ENCODE measurements around the gene CNPY3. TPM values are rescaled to one million over a fixed set of nuclear protein-coding genes. Genes with fewer than 3 reads are reported as not detected.

Gene CNPY3
- total RNA-seq, 1 donor from 2014 or later, result 63.7 TPM

DNA sequence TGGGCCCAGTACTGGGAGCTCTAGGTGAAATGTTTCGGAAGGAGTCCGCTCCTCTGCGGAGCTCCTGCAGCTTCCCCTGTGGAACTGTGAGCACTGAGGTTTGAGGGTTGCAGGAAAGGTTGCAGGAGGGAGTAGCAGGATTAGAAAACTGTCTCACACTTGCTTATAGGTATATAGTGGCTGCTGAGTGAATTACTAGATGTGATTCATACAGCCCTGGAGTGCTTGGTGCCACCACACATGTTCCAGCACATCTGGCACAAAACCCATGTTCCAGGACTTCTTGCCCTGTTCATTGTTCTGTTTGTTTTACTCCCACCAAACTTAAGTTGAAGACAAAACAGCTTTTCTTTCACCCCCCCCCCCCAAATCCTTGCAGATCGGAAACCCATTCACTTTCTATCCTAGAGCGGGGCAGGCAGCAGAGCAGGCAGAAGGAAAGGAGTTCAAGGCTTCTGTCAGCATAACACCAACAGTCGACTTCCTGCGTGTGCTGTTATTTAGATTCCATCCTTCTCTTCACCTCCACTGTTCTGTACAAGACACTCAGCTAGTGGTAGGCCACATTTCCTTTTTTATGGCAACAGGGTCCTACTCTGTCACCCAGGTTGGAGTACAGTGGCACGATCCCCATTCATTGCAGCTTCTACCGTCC, 50.4 kb downstream of the CNPY3 start:
- intact Hi-C loops (cut with DNase I), result no loop called here
- DNase-seq, result no peak

GRCh38 chr6:42981836-42982235, 52.6 kb downstream of the CNPY3 start:
- TF ChIP-seq, protein P1, sequence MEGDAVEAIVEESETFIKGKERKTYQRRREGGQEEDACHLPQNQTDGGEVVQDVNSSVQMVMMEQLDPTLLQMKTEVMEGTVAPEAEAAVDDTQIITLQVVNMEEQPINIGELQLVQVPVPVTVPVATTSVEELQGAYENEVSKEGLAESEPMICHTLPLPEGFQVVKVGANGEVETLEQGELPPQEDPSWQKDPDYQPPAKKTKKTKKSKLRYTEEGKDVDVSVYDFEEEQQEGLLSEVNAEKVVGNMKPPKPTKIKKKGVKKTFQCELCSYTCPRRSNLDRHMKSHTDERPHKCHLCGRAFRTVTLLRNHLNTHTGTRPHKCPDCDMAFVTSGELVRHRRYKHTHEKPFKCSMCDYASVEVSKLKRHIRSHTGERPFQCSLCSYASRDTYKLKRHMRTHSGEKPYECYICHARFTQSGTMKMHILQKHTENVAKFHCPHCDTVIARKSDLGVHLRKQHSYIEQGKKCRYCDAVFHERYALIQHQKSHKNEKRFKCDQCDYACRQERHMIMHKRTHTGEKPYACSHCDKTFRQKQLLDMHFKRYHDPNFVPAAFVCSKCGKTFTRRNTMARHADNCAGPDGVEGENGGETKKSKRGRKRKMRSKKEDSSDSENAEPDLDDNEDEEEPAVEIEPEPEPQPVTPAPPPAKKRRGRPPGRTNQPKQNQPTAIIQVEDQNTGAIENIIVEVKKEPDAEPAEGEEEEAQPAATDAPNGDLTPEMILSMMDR (IDR thresholded peaks at IDR 0.05), result no peak
- DNase-seq (no peak), ATAC-seq (no peak)
- Histone ChIP-seq H3K4me3 (no peak overlapping the region), H3K27me3 (no peaks in the 10 kb centered on the region), H3K36me3 (no peaks in the 10 kb centered on the region), H3K4me1 (peaks cover 41% of the 10 kb centered on the region), H3K27ac (no peak overlapping the region), H3K9me3 (no peaks in the 10 kb centered on the region)
- intact Hi-C loops (cut with DNase I), result no loop called here

More for the DNA sequence above, 50.4 kb downstream of the CNPY3 start:
- Histone ChIP-seq H3K4me1 (peaks cover 24% of the 10 kb centered on the region), H3K9me3 (no peaks in the 10 kb centered on the region), H3K27me3 (no peaks in the 10 kb centered on the region), H3K36me3 (no peaks in the 10 kb centered on the region), H3K27ac (peak overlapping the region; percentile 92), H3K4me3 (peak overlapping the region; percentile 95)
- TF ChIP-seq, protein P1 (IDR thresholded peaks at IDR 0.05), result no peak
- ATAC-seq, result no peak

DNA sequence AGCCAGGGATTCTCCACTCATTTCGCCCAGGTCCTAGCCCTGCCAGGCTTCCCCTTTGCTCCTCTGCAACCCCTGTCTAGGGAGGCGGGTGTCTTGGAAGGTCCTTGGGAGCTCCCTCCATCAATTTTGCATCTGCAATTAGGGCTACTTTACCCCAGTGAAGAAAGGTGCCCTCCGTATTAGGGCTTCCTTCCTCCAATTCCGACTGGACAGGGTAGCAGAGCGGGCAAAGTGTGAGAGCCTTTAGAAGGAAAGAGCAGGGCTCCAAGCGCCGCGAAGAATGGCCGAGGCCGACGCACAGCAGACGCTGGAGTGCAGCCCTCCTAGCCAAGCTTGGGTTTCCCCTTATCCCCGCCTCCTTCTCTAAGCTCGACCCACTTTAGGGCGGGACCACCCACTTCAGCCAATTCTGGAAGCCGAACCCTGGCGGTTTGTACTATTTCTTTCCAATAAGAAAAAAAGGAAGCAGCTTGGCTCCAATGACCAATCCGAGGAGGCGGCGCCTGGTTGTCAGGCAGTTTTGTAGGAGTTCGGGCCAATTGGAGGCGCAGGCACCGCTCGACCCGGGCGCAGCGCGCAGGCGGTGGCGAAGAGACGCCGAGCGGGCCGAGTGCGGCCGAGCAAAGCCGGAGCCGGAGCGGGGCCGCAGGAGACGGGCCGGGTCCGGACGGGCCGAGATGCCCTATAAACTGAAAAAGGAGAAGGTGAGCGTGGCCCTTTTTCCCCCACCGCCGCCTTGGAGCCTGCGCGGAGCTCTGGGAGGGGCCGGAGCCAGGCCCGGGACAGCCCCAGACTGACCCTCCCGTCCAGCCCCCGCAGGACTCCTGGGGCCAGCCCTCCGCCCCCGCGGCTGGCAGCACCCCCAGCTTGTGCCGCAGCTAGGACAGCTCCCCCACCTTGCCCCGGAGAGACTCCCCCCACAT, 55.0 kb downstream of the CNPY3 start, which contains the start of gene PPP2R5D:
Gene PPP2R5D, plus strand, starts transcription at position 570 of the 923 bp plus-strand sequence. Its CDS starts 108 bp downstream, at position 678.
- Histone ChIP-seq H3K36me3 (peaks cover 3% of the 10 kb centered on the region), H3K4me3 (peak within 1 kb of the TSS; percentile 93), H3K4me1 (peaks cover 47% of the 10 kb centered on the region), H3K27ac (peak within 1 kb of the TSS; percentile 89), H3K9me3 (no peaks in the 10 kb centered on the region), H3K27me3 (no peaks in the 10 kb centered on the region)
- intact Hi-C loops (cut with DNase I), result no loop called here
- peak; percentile 98 for DNase-seq
- peak; percentile 97 for ATAC-seq
- TF ChIP-seq, protein P1 (IDR thresholded peaks at IDR 0.05), result no peak

DNA sequence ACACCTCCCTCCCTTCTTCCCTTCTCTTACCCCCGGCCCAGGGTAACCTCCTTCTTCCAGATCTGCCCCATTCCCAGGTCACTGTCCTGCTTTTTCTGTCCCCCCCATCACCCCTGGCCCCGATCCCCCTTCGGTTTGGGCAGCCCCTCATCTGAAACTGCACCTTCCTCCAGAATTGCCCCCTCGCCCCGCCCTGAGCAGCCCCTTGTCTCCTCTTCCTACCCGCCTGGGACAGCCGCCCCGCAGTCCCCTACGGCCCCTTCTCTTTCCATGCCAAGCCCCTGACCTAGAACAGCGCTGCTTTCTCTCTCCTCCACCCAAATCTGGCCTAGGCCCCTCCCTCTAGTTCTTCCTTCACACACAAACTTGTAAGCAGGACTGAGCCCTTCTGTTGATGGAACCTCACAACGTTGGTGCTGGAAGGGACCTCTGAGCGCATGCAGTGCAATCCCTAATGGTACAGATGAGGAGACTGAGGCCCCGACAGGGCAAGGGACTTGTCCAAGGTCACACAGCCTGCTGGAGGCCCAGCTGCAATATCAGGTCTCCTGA, 55.7 kb downstream of the CNPY3 start:
- intact Hi-C loops (cut with DNase I), result no loop called here
- TF ChIP-seq, protein P1 (IDR thresholded peaks at IDR 0.05), result no peak
- no peak for ATAC-seq

DNA sequence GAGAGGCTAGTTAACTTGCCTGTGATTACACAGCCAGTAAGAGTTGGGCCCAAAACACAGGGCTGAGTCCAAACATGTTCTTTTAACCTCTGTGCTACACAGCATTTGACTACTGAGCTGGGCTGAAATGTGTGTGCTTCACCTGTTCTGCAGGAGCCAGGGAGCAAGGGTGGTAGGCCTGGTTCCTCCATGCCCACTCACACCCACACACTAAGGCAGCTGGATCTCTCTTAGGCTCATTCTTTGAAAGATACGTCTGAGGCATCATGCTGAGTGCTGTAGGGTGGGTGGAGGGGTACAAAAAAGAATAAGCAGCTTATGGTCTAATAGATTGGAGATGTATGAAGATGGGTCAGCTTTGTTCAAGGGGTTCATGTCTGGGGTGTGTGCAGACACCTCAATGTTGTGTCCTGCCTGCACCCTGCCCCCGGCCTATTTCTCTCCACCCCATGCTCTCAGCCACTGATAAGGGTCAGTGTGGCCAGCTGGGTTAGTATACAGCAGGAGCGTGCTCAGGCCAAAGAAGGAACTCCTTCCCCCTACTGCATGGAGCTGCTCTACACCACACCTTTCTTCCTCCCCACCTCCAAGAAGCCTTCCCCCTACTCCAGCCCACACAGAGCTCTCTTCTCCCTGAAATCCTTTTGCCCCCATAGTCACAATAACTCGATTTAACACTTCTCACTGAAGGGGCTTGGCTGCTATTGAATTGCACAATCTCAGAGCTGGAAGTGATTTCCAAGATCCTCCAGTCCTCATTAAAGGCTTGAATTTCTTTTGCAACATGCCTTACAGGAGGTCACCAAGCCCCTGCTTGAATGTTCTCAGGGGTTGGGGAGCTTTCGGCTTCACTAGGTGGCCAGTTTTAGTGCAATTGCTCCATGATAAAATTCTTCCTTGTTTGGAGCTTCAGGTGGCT, 58.5 kb downstream of the CNPY3 start:
- ATAC-seq, result no peak
- H3K4me3 ChIP-seq, result no peak overlapping the region
- peaks cover 27% of the 10 kb centered on the region for H3K36me3 ChIP-seq
- no peaks in the 10 kb centered on the region for H3K27me3 ChIP-seq
- H3K27ac ChIP-seq, result no peak overlapping the region
- intact Hi-C loops (cut with DNase I), result no loop called here
- DNase-seq, result no peak
- TF ChIP-seq, protein P1 (IDR thresholded peaks at IDR 0.05), result no peak
- H3K4me1 ChIP-seq, result peaks cover 38% of the 10 kb centered on the region
- H3K9me3 ChIP-seq, result no peaks in the 10 kb centered on the region

More for the DNA sequence above, 55.7 kb downstream of the CNPY3 start:
- H3K27ac ChIP-seq, result peak overlapping the region; percentile 89
- peaks cover 40% of the 10 kb centered on the region for H3K4me1 ChIP-seq
- peak overlapping the region; percentile 93 for H3K4me3 ChIP-seq
- no peaks in the 10 kb centered on the region for H3K9me3 ChIP-seq
- no peaks in the 10 kb centered on the region for H3K27me3 ChIP-seq
- peaks cover 10% of the 10 kb centered on the region for H3K36me3 ChIP-seq
- no peak for DNase-seq
